ENCODE measurements around the gene FAM174C.
"Not testable (repeated sequence)": the region's sequence is repeated elsewhere in the genome, so short reads cannot be mapped to it uniquely, and the experiment has no call there.

The FAM174C gene

DNA sequence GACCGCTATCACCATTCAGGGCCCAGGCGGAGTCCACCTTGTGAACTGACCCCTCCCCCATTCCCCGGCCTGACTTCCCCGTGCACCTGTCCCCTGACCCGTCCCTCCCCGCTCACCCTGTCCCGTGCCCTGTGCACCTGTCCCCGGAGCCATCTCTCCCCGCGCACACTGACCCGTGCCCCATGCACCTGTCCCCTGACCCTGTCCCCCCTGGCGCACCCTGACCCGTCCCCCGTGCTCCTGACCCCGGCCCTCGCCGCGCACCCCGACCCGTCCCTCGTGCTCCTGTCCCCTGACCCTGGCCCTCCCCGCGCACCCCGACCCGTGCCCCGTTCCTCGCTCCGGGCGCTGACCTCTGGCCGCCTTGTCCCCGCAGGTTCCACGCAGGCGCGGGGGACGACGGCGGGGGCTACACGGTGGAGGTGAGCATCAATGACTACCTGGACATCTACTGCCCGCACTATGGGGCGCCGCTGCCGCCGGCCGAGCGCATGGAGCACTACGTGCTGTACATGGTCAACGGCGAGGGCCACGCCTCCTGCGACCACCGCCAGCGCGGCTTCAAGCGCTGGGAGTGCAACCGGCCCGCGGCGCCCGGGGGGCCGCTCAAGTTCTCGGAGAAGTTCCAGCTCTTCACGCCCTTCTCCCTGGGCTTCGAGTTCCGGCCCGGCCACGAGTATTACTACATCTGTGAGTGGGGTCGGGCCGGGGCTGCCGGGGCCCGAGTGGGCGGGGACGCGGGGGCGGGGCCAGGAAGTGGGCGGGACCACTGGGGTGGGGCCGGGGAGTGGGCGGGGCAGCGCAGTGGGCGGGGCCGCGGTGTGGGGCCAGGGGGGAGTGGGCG lies 20.1 kb downstream of the FAM174C start:
- peaks cover 5% of the 10 kb centered on the region for H3K27me3 ChIP-seq (ENCODE audit: control insufficient read depth, insufficient read depth, low read length)

GRCh38 chr19:1296078-1296477 lies 20.7 kb downstream of the FAM174C start:
- Histone ChIP-seq H3K4me1 (ENCODE audit: control insufficient read depth, insufficient read depth, low read length) (no peaks in the 10 kb centered on the region), H3K36me3 (ENCODE audit: control insufficient read depth, insufficient read depth, low read length) (no peaks in the 10 kb centered on the region), H3K27me3 (ENCODE audit: control insufficient read depth, insufficient read depth, low read length) (peaks cover 1% of the 10 kb centered on the region), H3K9ac (ENCODE audit: low read length) (no peak overlapping the region), H3K27ac (ENCODE audit: low read depth, low read length) (no peak overlapping the region), H3K4me3 (ENCODE audit: low read length) (no peak overlapping the region)

More for the DNA sequence above, 20.1 kb downstream of the FAM174C start:
- H3K4me1 ChIP-seq (ENCODE audit: control insufficient read depth, insufficient read depth, low read length): no peaks in the 10 kb centered on the region
- no peak overlapping the region for H3K27ac ChIP-seq (ENCODE audit: low read depth, low read length)
- H3K9ac ChIP-seq (ENCODE audit: low read length): no peak overlapping the region
- no peak overlapping the region for H3K4me3 ChIP-seq (ENCODE audit: low read length)
- no peaks in the 10 kb centered on the region for H3K36me3 ChIP-seq (ENCODE audit: control insufficient read depth, insufficient read depth, low read length)

DNA sequence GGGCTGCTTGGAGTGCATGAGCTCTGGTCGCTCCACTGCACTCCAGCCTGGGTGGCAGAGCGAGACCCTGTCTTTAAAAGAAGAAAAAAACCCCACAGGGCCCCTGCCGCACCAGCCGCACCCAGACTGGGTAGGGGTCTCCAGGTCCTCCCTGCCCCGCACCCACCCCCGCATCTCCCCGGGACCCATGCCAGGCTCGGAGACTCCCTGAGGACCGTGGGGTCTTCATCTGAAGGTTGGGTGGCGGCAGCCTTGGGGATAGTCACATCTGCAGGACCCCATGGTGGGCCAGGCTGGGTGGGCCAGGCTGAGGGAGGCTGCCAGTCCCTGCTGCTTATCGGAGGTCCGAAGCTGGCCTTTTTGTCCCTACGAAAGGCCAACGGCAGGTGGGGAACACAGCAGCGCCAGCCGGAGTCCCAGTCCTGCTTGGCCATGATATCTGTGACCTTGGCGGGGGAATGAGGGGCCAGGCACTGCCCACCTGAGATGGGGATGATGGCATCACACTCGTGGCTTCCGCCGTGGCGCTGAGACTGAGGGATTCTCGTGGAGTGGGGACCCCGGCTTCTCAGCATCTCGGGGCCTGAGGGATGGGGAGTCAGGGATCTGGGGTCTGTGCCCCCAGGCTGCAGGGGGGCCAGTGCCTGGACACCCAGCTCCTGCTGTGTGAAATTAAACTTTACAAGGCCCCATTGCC lies 21.4 kb downstream of the FAM174C start:
- Histone ChIP-seq H3K27ac (ENCODE audit: low read depth, low read length) (no peak overlapping the region), H3K27me3 (ENCODE audit: control insufficient read depth, insufficient read depth, low read length) (no peaks in the 10 kb centered on the region)

DNA sequence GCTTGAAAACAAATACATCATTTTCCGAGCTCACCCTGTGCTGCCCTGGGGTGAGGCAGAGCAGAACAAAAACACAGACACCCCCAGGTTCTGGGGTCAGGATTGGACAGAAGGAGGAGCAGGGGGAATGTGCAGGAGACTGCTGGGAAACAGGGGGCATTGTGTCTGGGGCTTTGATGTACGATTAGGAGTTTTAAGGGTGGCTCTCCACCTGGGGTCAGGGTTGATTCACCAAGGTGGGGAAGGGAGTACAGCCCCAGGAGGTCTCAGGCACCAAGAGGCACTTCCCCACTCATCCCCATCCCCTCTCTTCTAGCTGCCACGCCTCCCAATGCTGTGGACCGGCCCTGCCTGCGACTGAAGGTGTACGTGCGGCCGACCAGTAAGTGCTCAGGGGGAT lies 22.9 kb downstream of the FAM174C start:
- Histone ChIP-seq H3K4me1 (ENCODE audit: control insufficient read depth, insufficient read depth, low read length) (no peaks in the 10 kb centered on the region), H3K36me3 (ENCODE audit: control insufficient read depth, insufficient read depth, low read length) (no peaks in the 10 kb centered on the region), H3K27me3 (ENCODE audit: control insufficient read depth, insufficient read depth, low read length) (no peaks in the 10 kb centered on the region), H3K27ac (ENCODE audit: low read depth, low read length) (no peak overlapping the region), H3K9ac (ENCODE audit: low read length) (no peak overlapping the region), H3K4me3 (ENCODE audit: low read length) (no peak overlapping the region)

More for the DNA sequence above, 21.4 kb downstream of the FAM174C start:
- Histone ChIP-seq H3K36me3 (ENCODE audit: control insufficient read depth, insufficient read depth, low read length) (no peaks in the 10 kb centered on the region), H3K4me1 (ENCODE audit: control insufficient read depth, insufficient read depth, low read length) (no peaks in the 10 kb centered on the region), H3K9ac (ENCODE audit: low read length) (no peak overlapping the region), H3K4me3 (ENCODE audit: low read length) (no peak overlapping the region)

DNA sequence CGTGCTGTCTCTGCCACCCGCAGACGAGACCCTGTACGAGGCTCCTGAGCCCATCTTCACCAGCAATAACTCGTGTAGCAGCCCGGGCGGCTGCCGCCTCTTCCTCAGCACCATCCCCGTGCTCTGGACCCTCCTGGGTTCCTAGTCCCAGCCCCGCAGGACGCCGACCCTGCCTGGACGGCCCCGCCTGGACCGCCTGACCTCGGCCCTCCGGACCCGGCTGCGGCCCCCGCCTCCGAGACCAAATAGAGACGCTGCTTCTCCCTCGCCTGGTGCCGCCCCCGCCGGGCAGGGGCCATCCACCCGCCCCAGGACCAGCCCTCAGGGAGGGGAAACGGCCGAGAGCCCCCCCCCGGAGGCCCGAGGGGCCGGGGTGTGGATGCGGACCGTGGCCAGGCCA lies 24.5 kb downstream of the FAM174C start:
- Histone ChIP-seq H3K27me3 (ENCODE audit: control insufficient read depth, insufficient read depth, low read length) (no peaks in the 10 kb centered on the region), H3K4me1 (ENCODE audit: control insufficient read depth, insufficient read depth, low read length) (no peaks in the 10 kb centered on the region), H3K9ac (ENCODE audit: low read length) (no peak overlapping the region), H3K36me3 (ENCODE audit: control insufficient read depth, insufficient read depth, low read length) (no peaks in the 10 kb centered on the region), H3K4me3 (ENCODE audit: low read length) (no peak overlapping the region), H3K27ac (ENCODE audit: low read depth, low read length) (no peak overlapping the region)

DNA sequence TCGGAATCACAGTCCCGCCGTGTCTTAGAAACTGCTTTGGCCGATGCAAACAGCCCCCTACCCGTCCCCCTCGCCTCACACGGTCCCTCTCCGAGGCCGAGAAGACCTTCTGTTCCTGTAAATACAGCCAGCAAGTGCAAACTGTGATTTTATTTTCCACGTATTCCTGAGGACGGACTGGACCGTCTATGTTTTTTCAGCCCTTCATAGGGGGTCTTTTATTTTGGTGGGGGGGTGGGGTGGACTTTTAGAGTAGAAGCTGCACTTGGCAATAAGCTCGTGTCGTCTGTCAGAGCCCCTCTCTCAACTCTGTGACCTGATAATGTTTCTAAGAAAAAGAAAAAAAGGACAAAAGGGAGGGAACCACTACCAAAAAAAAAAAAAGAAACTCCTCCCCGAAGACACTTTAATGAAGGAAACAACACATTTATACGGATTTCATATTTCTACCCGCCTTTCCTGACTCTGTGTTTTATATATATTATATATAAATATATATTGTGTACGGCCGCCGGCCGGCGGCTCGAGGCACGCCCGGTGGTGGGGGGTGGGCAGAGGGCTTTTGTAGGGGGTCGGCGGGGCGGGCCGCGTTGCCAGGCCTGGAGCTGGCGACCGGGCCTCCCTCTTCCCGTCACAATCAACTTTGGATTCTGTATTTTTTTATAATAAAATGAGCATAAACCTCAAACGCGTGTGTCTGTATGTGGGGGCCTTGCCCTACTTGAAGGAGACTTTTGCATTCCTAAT lies 25.6 kb downstream of the FAM174C start:
- Histone ChIP-seq H3K27me3 (ENCODE audit: control insufficient read depth, insufficient read depth, low read length) (no peaks in the 10 kb centered on the region), H3K4me3 (ENCODE audit: low read length) (no peak overlapping the region), H3K4me1 (ENCODE audit: control insufficient read depth, insufficient read depth, low read length) (no peaks in the 10 kb centered on the region), H3K9ac (ENCODE audit: low read length) (no peak overlapping the region), H3K27ac (ENCODE audit: low read depth, low read length) (no peak overlapping the region), H3K36me3 (ENCODE audit: control insufficient read depth, insufficient read depth, low read length) (no peaks in the 10 kb centered on the region)

DNA sequence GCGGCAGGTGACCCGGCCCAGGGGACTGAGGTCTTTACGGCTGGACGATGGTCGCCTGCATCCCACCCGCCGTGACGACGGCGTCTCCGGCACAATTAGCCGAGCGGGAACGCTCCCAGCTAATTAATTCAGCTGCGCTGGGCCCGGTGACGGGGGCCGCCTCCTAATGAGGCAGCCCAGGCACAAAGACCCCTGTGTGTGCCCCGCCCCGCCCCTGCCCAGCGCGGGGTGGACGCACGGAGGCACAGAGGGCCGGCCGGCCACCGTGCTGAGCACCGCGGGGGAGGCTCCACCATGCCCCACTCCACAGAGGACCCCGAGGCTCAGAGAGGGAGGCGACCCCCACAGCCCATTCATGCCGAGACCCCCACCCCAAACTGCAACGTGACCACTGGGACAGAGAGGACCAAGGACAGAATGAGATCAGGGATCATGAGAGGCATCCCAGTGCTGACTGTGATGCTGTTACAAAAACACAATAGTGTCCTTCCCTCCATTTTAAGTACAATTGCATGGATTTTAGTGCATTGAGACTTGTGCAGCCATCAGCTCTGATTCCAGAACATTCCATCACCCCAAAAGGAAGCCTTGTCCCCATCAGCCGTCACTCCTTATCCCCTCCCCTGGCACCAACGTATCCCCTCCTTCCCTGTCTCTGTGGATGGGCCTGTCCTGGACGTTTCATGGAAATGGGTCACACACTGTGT lies 27.4 kb downstream of the FAM174C start:
- Histone ChIP-seq H3K36me3 (ENCODE audit: control insufficient read depth, insufficient read depth, low read length) (no peaks in the 10 kb centered on the region), H3K27me3 (ENCODE audit: control insufficient read depth, insufficient read depth, low read length) (no peaks in the 10 kb centered on the region), H3K4me1 (ENCODE audit: control insufficient read depth, insufficient read depth, low read length) (no peaks in the 10 kb centered on the region), H3K4me3 (ENCODE audit: low read length) (no peak overlapping the region), H3K9ac (ENCODE audit: low read length) (no peak overlapping the region), H3K27ac (ENCODE audit: low read depth, low read length) (no peak overlapping the region)

- Histone ChIP-seq H3K36me3 (ENCODE audit: control insufficient read depth, insufficient read depth, low read length) (no peaks in the 10 kb centered on the region), H3K9ac (ENCODE audit: low read length) (no peak overlapping the region), H3K27ac (ENCODE audit: low read depth, low read length) (no peak overlapping the region), H3K27me3 (ENCODE audit: control insufficient read depth, insufficient read depth, low read length) (no peaks in the 10 kb centered on the region), H3K4me1 (ENCODE audit: control insufficient read depth, insufficient read depth, low read length) (no peaks in the 10 kb centered on the region), H3K4me3 (ENCODE audit: low read length) (no peak overlapping the region)
Observed at GRCh38 chr19:1304197-1304924, 29.0 kb downstream of the FAM174C start.

DNA sequence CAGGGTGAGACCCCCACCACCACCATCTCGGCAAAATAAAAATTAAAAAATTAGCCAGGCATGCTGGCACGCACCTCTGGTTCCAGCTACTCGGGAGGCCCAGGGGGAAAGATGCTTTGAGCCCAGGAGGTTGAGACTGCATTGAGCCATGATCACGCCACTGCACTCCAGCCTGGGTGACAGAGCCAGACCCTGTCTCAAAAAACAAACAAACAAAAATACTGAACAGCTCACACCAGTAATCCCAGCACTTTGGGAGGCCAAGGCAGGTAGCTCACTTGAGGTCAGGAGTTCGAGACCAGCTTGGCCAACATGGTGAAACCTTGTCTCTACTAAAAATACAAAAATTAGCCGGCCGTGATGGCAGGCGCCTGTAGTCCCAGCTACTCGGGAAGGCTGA lies 30.0 kb downstream of the FAM174C start:
- not testable (repeated sequence) for H3K4me3 ChIP-seq (ENCODE audit: low read length); H3K4me1 ChIP-seq (ENCODE audit: control insufficient read depth, insufficient read depth, low read length); H3K36me3 ChIP-seq (ENCODE audit: control insufficient read depth, insufficient read depth, low read length); H3K27me3 ChIP-seq (ENCODE audit: control insufficient read depth, insufficient read depth, low read length); H3K9ac ChIP-seq (ENCODE audit: low read length); H3K27ac ChIP-seq (ENCODE audit: low read depth, low read length)

DNA sequence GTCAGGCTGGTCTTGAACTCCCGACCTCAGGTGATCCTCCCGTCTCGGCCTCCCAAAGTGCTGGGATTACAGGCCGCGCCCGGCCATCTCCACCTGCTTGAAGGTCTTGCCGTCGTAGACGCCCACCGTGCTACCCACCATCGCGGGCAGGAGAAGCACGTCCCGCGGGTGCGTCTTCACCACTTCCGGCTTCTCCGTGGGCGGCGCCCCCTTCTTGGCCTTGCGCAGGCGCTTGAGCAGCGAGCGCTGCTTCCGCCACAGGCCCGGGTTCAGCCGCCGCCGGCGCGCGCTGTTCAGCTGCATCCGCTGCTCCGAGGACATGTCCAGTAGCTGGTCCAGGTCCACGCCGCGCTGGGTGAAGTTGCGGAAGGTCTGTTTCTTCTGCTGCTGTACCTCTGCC lies 32.0 kb downstream of the FAM174C start:
- Histone ChIP-seq H3K4me3 (ENCODE audit: low read length) (no peak overlapping the region), H3K27me3 (ENCODE audit: control insufficient read depth, insufficient read depth, low read length) (no peaks in the 10 kb centered on the region), H3K9ac (ENCODE audit: low read length) (no peak overlapping the region), H3K4me1 (ENCODE audit: control insufficient read depth, insufficient read depth, low read length) (no peaks in the 10 kb centered on the region), H3K27ac (ENCODE audit: low read depth, low read length) (no peak overlapping the region), H3K36me3 (ENCODE audit: control insufficient read depth, insufficient read depth, low read length) (no peaks in the 10 kb centered on the region)

DNA sequence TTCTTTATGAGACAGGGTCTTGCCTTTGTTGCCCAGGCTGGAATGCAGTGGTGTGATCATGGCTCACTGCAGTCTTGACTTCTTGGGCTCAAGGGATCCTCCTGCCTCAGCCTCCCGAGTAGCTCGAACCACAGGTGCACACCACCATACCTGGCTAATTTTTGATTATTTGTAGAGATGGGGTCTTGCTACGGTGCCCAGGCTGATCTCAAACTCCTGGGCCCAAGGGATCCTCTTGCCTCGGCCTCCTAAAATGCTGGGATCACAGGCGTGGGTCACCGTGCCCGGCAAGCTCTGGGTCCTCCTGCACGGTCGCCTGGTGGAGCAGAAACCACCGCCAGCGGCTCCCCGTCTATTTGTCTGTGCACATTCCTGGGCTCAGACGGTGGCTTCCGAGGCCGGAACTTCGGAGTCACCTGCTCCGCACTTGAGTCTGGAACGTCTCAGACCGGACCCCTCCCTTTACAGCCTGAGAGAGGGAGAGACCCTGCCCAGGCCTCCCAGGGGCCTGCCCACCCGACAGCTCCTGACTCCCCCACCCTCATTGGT lies 32.5 kb downstream of the FAM174C start:
- Histone ChIP-seq H3K27me3 (ENCODE audit: control insufficient read depth, insufficient read depth, low read length) (no peaks in the 10 kb centered on the region), H3K4me3 (ENCODE audit: low read length) (no peak overlapping the region), H3K9ac (ENCODE audit: low read length) (no peak overlapping the region), H3K36me3 (ENCODE audit: control insufficient read depth, insufficient read depth, low read length) (no peaks in the 10 kb centered on the region), H3K27ac (ENCODE audit: low read depth, low read length) (no peak overlapping the region), H3K4me1 (ENCODE audit: control insufficient read depth, insufficient read depth, low read length) (no peaks in the 10 kb centered on the region)

Measured in rectal smooth muscle tissue (tissue), 1 donor.